Activated B cell treated with CpG ODN at 0.5 μM for 24 hours (primary cell): ENCODE measurements around the gene THSD1. TPM values are rescaled to one million over a fixed set of nuclear protein-coding genes. Genes with fewer than 3 reads are reported as not detected.
"Not testable (repeated sequence)": the region's sequence is repeated elsewhere in the genome, so short reads cannot be mapped to it uniquely, and the experiment has no call there.

ENCODE experiments used
- ATAC-seq: fragments of 200-7000 bp; cut with Tn5 transposase; one replicate; pipeline ENCODE4 v1.10.0; 2021; ENCODE audit warnings: low read depth, mild to moderate bottlenecking, moderate library complexity
- CTCF ChIA-PET: fragments of 350-600 bp; sonication (Branson Sonifier 250); formaldehyde crosslinking; loops from one replicate; lab custom pipeline; 2021; ENCODE audit warnings: antibody characterized with exemption; lab: Charles Lee
- POLR2A ChIA-PET: fragments of 350-600 bp; sonication (Branson Sonifier 250); formaldehyde crosslinking; loops from one replicate; lab custom pipeline; 2021; ENCODE audit warnings: antibody characterized with exemption; lab: Charles Lee
- DNase-seq: peaks from one replicate; pipeline ENCODE4 v3.0.0; 2022
- H3K27ac Mint-ChIP-seq: one replicate; pipeline ENCODE4 v1.8.0; 2020; ENCODE audit warnings: mixed read lengths
- H3K27me3 Mint-ChIP-seq: one replicate; pipeline ENCODE4 v1.8.0; 2021; ENCODE audit warnings: mixed read lengths
- H3K36me3 Mint-ChIP-seq: one replicate; pipeline ENCODE4 v1.8.0; 2021; ENCODE audit warnings: low read depth, mixed read lengths
- H3K4me1 Mint-ChIP-seq: one replicate; pipeline ENCODE4 v1.8.0; 2021; ENCODE audit warnings: mixed read lengths
- H3K4me3 Mint-ChIP-seq: one replicate; pipeline ENCODE4 v1.8.0; 2020; ENCODE audit warnings: mild to moderate bottlenecking, mixed read lengths
- H3K9me3 Mint-ChIP-seq: one replicate; pipeline ENCODE4 v1.8.0; 2020; ENCODE audit warnings: mixed read lengths
- CTCF ChIP-seq: fragments of 200-600 bp; IDR thresholded peaks from one replicate; pipeline ENCODE4 v1.8.0; 2022; ENCODE audit warnings: antibody characterized with exemption, mild to moderate bottlenecking
- intact Hi-C: fragments of 100-400 bp; cut with micrococcal nuclease; formaldehyde crosslinking; loops from one replicate; pipeline ENCODE4 v1.15.1; 2024
- total RNA-seq: library from RNA; stranded (reverse); gene quantifications from 2 replicates; pipeline ENCODE4 v1.2.3, GENCODE V29; 2022

Gene THSD1
- total RNA-seq, 1 donor from 2014 or later: 0.31 TPM

GRCh38 chr13:52412128-52412527 lies 6.2 kb upstream of the THSD1 start:
- intact Hi-C loops: no loop called here
- CTCF ChIA-PET: no interaction called here
- POLR2A ChIA-PET: no interaction called here
- Mint-ChIP-seq H3K4me1 (peaks cover 2% of the 10 kb centered on the region), H3K27ac (peak overlapping the region; percentile 24), H3K27me3 (no peaks in the 10 kb centered on the region), H3K9me3 (no peaks in the 10 kb centered on the region), H3K36me3 (peaks cover 50% of the 10 kb centered on the region), H3K4me3 (no peak overlapping the region)
- no peak for TF ChIP-seq CTCF
- DNase-seq: no peak
- no peak for ATAC-seq

GRCh38 chr13:52411629-52412028 lies 5.7 kb upstream of the THSD1 start:
- Mint-ChIP-seq H3K4me1 (peaks cover 2% of the 10 kb centered on the region), H3K27me3 (no peaks in the 10 kb centered on the region), H3K36me3 (peaks cover 46% of the 10 kb centered on the region), H3K27ac (peak overlapping the region; percentile 24), H3K4me3 (no peak overlapping the region), H3K9me3 (no peaks in the 10 kb centered on the region)
- DNase-seq (no peak), ATAC-seq (no peak)
- ChIA-PET POLR2A (no interaction called here), CTCF (no interaction called here)
- no peak for TF ChIP-seq CTCF
- intact Hi-C loops: no loop called here

DNA sequence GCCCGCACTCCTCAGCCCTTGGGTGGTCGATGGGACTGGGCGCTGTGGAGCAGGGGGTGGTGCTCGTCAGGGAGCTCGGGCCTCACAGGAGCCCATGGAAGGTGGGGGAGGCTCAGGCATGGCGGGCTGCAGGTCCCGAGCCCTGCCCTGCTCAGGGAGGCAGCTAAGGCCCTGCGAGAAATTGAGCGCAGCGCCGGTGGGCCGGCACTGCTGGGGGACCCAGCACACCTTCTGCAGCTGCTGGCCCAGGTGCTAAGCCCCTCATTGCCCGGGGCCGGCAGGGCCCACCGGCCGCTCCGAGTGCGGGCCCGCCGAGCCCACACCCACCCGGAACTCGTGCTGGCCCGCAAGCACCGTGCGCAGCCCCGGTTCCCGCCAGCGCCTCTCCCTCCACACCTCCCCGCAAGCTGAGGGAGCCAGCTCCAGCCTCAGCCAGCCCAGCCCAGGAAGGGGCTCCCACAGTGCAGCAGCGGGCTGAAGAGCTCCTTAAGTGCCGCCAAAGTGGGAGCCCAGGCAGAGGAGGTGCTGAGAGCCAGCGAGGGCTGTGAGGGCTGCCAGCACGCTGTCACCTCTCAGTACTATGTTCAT lies 2.2 kb upstream of the THSD1 start:
- H3K4me3 Mint-ChIP-seq, H3K27me3 Mint-ChIP-seq, ATAC-seq, intact Hi-C loops, H3K27ac Mint-ChIP-seq, H3K9me3 Mint-ChIP-seq, DNase-seq: not testable (repeated sequence)
- ChIA-PET POLR2A (interaction anchor here (1.1 to 1.3 kb wide), 2 partner anchors 9 to 14 kb away, joined by 3 read pairs; no protein-coding TSS in a partner anchor), CTCF (interaction anchor here (1.3 kb wide), 1 partner anchor 15 kb away, joined by 4 read pairs; no protein-coding TSS in a partner anchor)
- Mint-ChIP-seq H3K36me3 (peaks cover 21% of the 10 kb centered on the region), H3K4me1 (peaks cover 27% of the 10 kb centered on the region)

- DNase-seq, intact Hi-C loops, H3K27ac Mint-ChIP-seq, H3K9me3 Mint-ChIP-seq, ATAC-seq: not testable (repeated sequence)
- H3K4me3 Mint-ChIP-seq: peak overlapping the region; percentile 28
- peaks cover 15% of the 10 kb centered on the region for H3K36me3 Mint-ChIP-seq
- CTCF ChIA-PET: interaction anchor here (1.3 kb wide), 1 partner anchor 15 kb away, joined by 4 read pairs; no protein-coding TSS in a partner anchor
- peaks cover 29% of the 10 kb centered on the region for H3K4me1 Mint-ChIP-seq
- POLR2A ChIA-PET: interaction anchor here (1.1 kb wide), 1 partner anchor 15 kb away, joined by 3 read pairs; no protein-coding TSS in a partner anchor
- peaks cover 14% of the 10 kb centered on the region for H3K27me3 Mint-ChIP-seq
Observed at GRCh38 chr13:52407436-52407835, 1.5 kb upstream of the THSD1 start.

DNA sequence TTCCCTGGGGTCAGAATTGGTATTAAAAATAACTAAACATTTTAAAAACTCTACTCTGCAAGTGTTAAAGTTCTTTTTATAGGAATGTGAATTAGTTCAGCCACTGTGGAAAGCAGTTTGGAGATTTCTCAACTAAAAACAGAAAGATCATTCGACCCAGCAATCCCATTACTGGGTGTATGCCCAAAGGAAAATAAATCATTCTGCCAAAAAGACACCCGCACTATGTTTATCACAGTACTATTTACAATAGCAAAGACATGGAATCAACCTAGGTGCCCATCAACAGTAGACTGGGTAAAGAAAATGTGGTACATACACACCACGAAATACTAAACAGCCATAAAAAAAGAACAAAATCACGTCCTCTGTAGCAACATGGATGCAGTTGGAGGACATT lies 657 bp upstream of the THSD1 start:
- ChIA-PET CTCF (no interaction called here), POLR2A (interaction anchor here (1.1 kb wide), 1 partner anchor 16 kb away, joined by 3 read pairs; no protein-coding TSS in a partner anchor)
- no peak for TF ChIP-seq CTCF
- H3K4me1 Mint-ChIP-seq: peaks cover 29% of the 10 kb centered on the region
- DNase-seq (no peak), ATAC-seq (no peak)
- no peaks in the 10 kb centered on the region for H3K9me3 Mint-ChIP-seq
- intact Hi-C loops: no loop called here
- H3K27me3 Mint-ChIP-seq: peaks cover 14% of the 10 kb centered on the region
- no peak overlapping the region for H3K27ac Mint-ChIP-seq
- peaks cover 7% of the 10 kb centered on the region for H3K36me3 Mint-ChIP-seq
- H3K4me3 Mint-ChIP-seq: peak overlapping the region; percentile 50

- DNase-seq (no peak), ATAC-seq (no peak)
- H3K27me3 Mint-ChIP-seq: peaks cover 14% of the 10 kb centered on the region
- H3K9me3 Mint-ChIP-seq: no peaks in the 10 kb centered on the region
- peak overlapping the region; percentile 77 for H3K4me3 Mint-ChIP-seq
- ChIA-PET CTCF (no interaction called here), POLR2A (no interaction called here)
- intact Hi-C loops: loop anchor here (2.0 kb wide), 1 partner anchor 45 kb away; the partner anchor contains the start of gene VPS36
- peaks cover 29% of the 10 kb centered on the region for H3K4me1 Mint-ChIP-seq
- no peak overlapping the region for H3K27ac Mint-ChIP-seq
- H3K36me3 Mint-ChIP-seq: peaks cover 3% of the 10 kb centered on the region
- no peak for TF ChIP-seq CTCF
Observed at GRCh38 chr13:52405369-52405766, 604 bp downstream of the THSD1 start.
